Measurements from ENCODE around the gene TSPAN1. TPM values are rescaled to one million over a fixed set of nuclear protein-coding genes. Genes with fewer than 3 reads are reported as not detected.
A peak's percentile ranks its signal among the peaks of the same experiment; 100 is the strongest.

Gene TSPAN1
- total and polyA plus RNA-seq, 2 of the 13 experiments (the other 11 are each of a cell fraction or from before 2014, with no cell fraction given) = 1.7 to 2.9 TPM

- ATAC-seq (no peak), DNase-seq (ENCODE audit: low spot score) (no peak), FAIRE-seq (no peak)
- Histone ChIP-seq H3K4me3 (replicated peaks in 1 of 3; ENCODE audit: insufficient read depth in 1 of 3, low read depth in 2 of 3, low read length in 3 of 3) (peak overlapping the region in 2 of 3 experiments; percentile 23 to 68; a peak in 4 of 6 replicates), H3K9ac (ENCODE audit: insufficient read depth, low read depth, low read length) (peak overlapping the region; percentile 34; the same call in 1 of the 2 replicates), H3K9me3 (ENCODE audit: low read length) (no peaks in the 10 kb centered on the region), H3K79me2 (ENCODE audit: insufficient read depth, low read length) (peaks cover 4% of the 10 kb centered on the region), H3K4me2 (ENCODE audit: low read depth, low read length) (peak overlapping the region; percentile 87), H3K36me3 (replicated peaks in 1 of 2; ENCODE audit: control insufficient read depth in 1 of 2, insufficient read depth in 2 of 2, low read length in 2 of 2) (no peaks in the 10 kb centered on the region), H2AFZ (ENCODE audit: low read length) (peak overlapping the region; percentile 78), H3K27me3 (ENCODE audit: control insufficient read depth in 1 of 2, insufficient read depth in 2 of 2, low read length in 2 of 2) (peaks cover 2 to 9% of the 10 kb centered on the region in 2 experiments; a peak in 3 of 5 replicates), H3K4me1 (ENCODE audit: insufficient read depth, low read length) (peaks cover 24% of the 10 kb centered on the region), H3K27ac (ENCODE audit: extremely low read length, insufficient read depth, low read length) (no peak overlapping the region), H4K20me1 (ENCODE audit: insufficient read depth, low read length) (no peaks in the 10 kb centered on the region)
- 7% methylated on average over 10 of the region's 10 CpGs for WGBS (ENCODE audit: low lambda C conversion rate)
- intact Hi-C loops (cut with micrococcal nuclease; ENCODE audit: unreplicated experiment) (no loop called here), in situ Hi-C loops (cut with HindIII; ENCODE audit: extremely low pct_ligation_motif_present, low pct_unique_long_range_greater_than_20kb) (no loop called here)
- BruUV-seq (replicated peaks) = no TSS peak
- TF ChIP-seq CBX2 (IDR thresholded peaks at IDR 0.05; ENCODE audit: low read depth, low read length) (peak; percentile 89; the same call in 1 of the 2 replicates), CBX2 (CRISPR knock-in tag; IDR thresholded peaks at IDR 0.05; ENCODE audit: low read depth) (no peak), ZNF678 (CRISPR knock-in tag; IDR thresholded peaks at IDR 0.05) (no peak)
- POLR2A ChIA-PET = no interaction called here
- CTCF ChIA-PET (ENCODE audit: low intra/inter-chr PET ratio, low total read pairs) = no interaction called here
Measured at GRCh38 chr1:46131093-46131492, 43.8 kb upstream of the TSPAN1 start.

- Histone ChIP-seq H3K4me2 (ENCODE audit: low read depth, low read length) (peak overlapping the region; percentile 87), H3K27ac (ENCODE audit: extremely low read length, insufficient read depth, low read length) (peak overlapping the region; percentile 81), H3K9ac (ENCODE audit: insufficient read depth, low read depth, low read length) (peak overlapping the region; percentile 72), H3K79me2 (ENCODE audit: insufficient read depth, low read length) (peaks cover 4% of the 10 kb centered on the region), H3K4me3 (replicated peaks in 1 of 3; ENCODE audit: insufficient read depth in 1 of 3, low read depth in 2 of 3, low read length in 3 of 3) (peak overlapping the region; percentile 54 to 74 (median 70)), H3K9me3 (ENCODE audit: low read length) (no peaks in the 10 kb centered on the region), H3K27me3 (ENCODE audit: control insufficient read depth in 1 of 2, insufficient read depth in 2 of 2, low read length in 2 of 2) (peaks cover 2 to 14% of the 10 kb centered on the region in 2 experiments; a peak in 3 of 5 replicates), H4K20me1 (ENCODE audit: insufficient read depth, low read length) (no peaks in the 10 kb centered on the region), H3K4me1 (ENCODE audit: insufficient read depth, low read length) (peaks cover 24% of the 10 kb centered on the region), H3K36me3 (replicated peaks in 1 of 2; ENCODE audit: control insufficient read depth in 1 of 2, insufficient read depth in 2 of 2, low read length in 2 of 2) (no peaks in the 10 kb centered on the region), H2AFZ (ENCODE audit: low read length) (peak overlapping the region; percentile 46)
- intact Hi-C loops (cut with micrococcal nuclease; ENCODE audit: unreplicated experiment) = no loop called here
- BruUV-seq (replicated peaks) = TSS peak; percentile 75
- POLR2A ChIA-PET = interaction anchor here (0.7 to 1.3 kb wide), 6 partner anchors 8 to 115 kb away, joined by 3 to 6 read pairs (median 4); partner anchors contain the start of gene POMGNT1
- WGBS (ENCODE audit: low lambda C conversion rate) = 2% methylated on average over 36 of the region's 38 CpGs
- DNase-seq (ENCODE audit: low spot score) (no peak), ATAC-seq (peak; percentile 21), FAIRE-seq (no peak)
- CTCF ChIA-PET (ENCODE audit: low intra/inter-chr PET ratio, low total read pairs) = no interaction called here
- in situ Hi-C loops (cut with HindIII; ENCODE audit: extremely low pct_ligation_motif_present, low pct_unique_long_range_greater_than_20kb) = no loop called here
- TF ChIP-seq FUBP1 (CRISPR knock-in tag; IDR thresholded peaks at IDR 0.05; ENCODE audit: borderline replicate concordance) = no peak
- TF ChIP-seq ZNF12 (CRISPR knock-in tag; IDR thresholded peaks at IDR 0.05) = no peak
- TF ChIP-seq ZNF274 (CRISPR knock-in tag; IDR thresholded peaks at IDR 0.05) = no peak
- no peak for TF ChIP-seq PHF5A (CRISPR knock-in tag; IDR thresholded peaks at IDR 0.05; ENCODE audit: low read depth, unreplicated experiment)
- 0 out of 2 replicates have a peak, but pooled peaks have one; percentile 13 for TF ChIP-seq ZNF777 (CRISPR knock-in tag; IDR thresholded peaks at IDR 0.05)
- 0 out of 2 replicates have a peak, but pooled peaks have one; percentile 0 for TF ChIP-seq KDM6A (CRISPR knock-in tag; IDR thresholded peaks at IDR 0.05; ENCODE audit: low read depth)
- TF ChIP-seq TERF1 (CRISPR knock-in tag; IDR thresholded peaks at IDR 0.05) = no peak
- no peak for TF ChIP-seq SRF (IDR thresholded peaks at IDR 0.05; ENCODE audit: low read depth, low read length)
Measured at GRCh38 chr1:46131712-46132528, 43.0 kb upstream of the TSPAN1 start.

Measured in HepG2 (cell line).